Activated B cell treated with CpG ODN at 0.5 μM for 24 hours (primary cell): ENCODE results near the gene CCDC124. TPM values are rescaled to one million over a fixed set of nuclear protein-coding genes. Genes with fewer than 3 reads are reported as not detected.
"Not testable (repeated sequence)": the region's sequence is repeated elsewhere in the genome, so short reads cannot be mapped to it uniquely, and the experiment has no call there.

ENCODE experiments used
- ATAC-seq: fragments of 200-7000 bp; cut with Tn5 transposase; one replicate; pipeline ENCODE4 v1.10.0; 2021; ENCODE audit warnings: low read depth, mild to moderate bottlenecking, moderate library complexity
- CTCF ChIA-PET: fragments of 350-600 bp; sonication (Branson Sonifier 250); formaldehyde crosslinking; loops from one replicate; lab custom pipeline; 2021; ENCODE audit warnings: antibody characterized with exemption; lab: Charles Lee
- POLR2A ChIA-PET: fragments of 350-600 bp; sonication (Branson Sonifier 250); formaldehyde crosslinking; loops from one replicate; lab custom pipeline; 2021; ENCODE audit warnings: antibody characterized with exemption; lab: Charles Lee
- DNase-seq: peaks from one replicate; pipeline ENCODE4 v3.0.0; 2022
- H3K27ac Mint-ChIP-seq: one replicate; pipeline ENCODE4 v1.8.0; 2020; ENCODE audit warnings: mixed read lengths
- H3K27me3 Mint-ChIP-seq: one replicate; pipeline ENCODE4 v1.8.0; 2021; ENCODE audit warnings: mixed read lengths
- H3K36me3 Mint-ChIP-seq: one replicate; pipeline ENCODE4 v1.8.0; 2021; ENCODE audit warnings: low read depth, mixed read lengths
- H3K4me1 Mint-ChIP-seq: one replicate; pipeline ENCODE4 v1.8.0; 2021; ENCODE audit warnings: mixed read lengths
- H3K4me3 Mint-ChIP-seq: one replicate; pipeline ENCODE4 v1.8.0; 2020; ENCODE audit warnings: mild to moderate bottlenecking, mixed read lengths
- H3K9me3 Mint-ChIP-seq: one replicate; pipeline ENCODE4 v1.8.0; 2020; ENCODE audit warnings: mixed read lengths
- CTCF ChIP-seq: fragments of 200-600 bp; IDR thresholded peaks from one replicate; pipeline ENCODE4 v1.8.0; 2022; ENCODE audit warnings: antibody characterized with exemption, mild to moderate bottlenecking
- intact Hi-C: fragments of 100-400 bp; cut with micrococcal nuclease; formaldehyde crosslinking; loops from one replicate; pipeline ENCODE4 v1.15.1; 2024
- total RNA-seq: library from RNA; stranded (reverse); gene quantifications from 2 replicates; pipeline ENCODE4 v1.2.3, GENCODE V29; 2022

The CCDC124 gene
- total RNA-seq, 1 donor from 2014 or later = 49.9 TPM

GRCh38 chr19:17985037-17985818 is 52.4 kb downstream of the CCDC124 start:
- Mint-ChIP-seq H3K9me3 (no peaks in the 10 kb centered on the region), H3K4me3 (no peak overlapping the region), H3K36me3 (no peaks in the 10 kb centered on the region), H3K27ac (no peak overlapping the region), H3K4me1 (peaks cover 8% of the 10 kb centered on the region), H3K27me3 (peaks cover 2% of the 10 kb centered on the region)
- ChIA-PET POLR2A (no interaction called here), CTCF (interaction anchor here (0.7 kb wide), 1 partner anchor 47 kb away, joined by 3 read pairs; no protein-coding TSS in a partner anchor)
- TF ChIP-seq CTCF = no peak
- intact Hi-C loops = no loop called here
- DNase-seq = no peak
- ATAC-seq = no peak

- H3K9me3 Mint-ChIP-seq, ATAC-seq, CTCF ChIA-PET, H3K36me3 Mint-ChIP-seq, H3K4me1 Mint-ChIP-seq, H3K27ac Mint-ChIP-seq, H3K4me3 Mint-ChIP-seq, H3K27me3 Mint-ChIP-seq, intact Hi-C loops, DNase-seq: not testable (repeated sequence)
- POLR2A ChIA-PET = interaction anchor here (0.8 kb wide), 1 partner anchor 54 kb away, joined by 4 read pairs; the partner anchor contains the start of gene CCDC124
Measured at GRCh38 chr19:17986569-17986968, 53.8 kb downstream of the CCDC124 start.

GRCh38 chr19:17988161-17988560 is 55.3 kb downstream of the CCDC124 start:
- H3K27me3 Mint-ChIP-seq = peaks cover 2% of the 10 kb centered on the region
- H3K4me1 Mint-ChIP-seq = no peaks in the 10 kb centered on the region
- intact Hi-C loops = no loop called here
- no peak for ATAC-seq
- H3K9me3 Mint-ChIP-seq = no peaks in the 10 kb centered on the region
- no peak for DNase-seq
- ChIA-PET CTCF (no interaction called here), POLR2A (no interaction called here)
- TF ChIP-seq CTCF = no peak
- no peak overlapping the region for H3K27ac Mint-ChIP-seq
- no peak overlapping the region for H3K4me3 Mint-ChIP-seq
- H3K36me3 Mint-ChIP-seq = no peaks in the 10 kb centered on the region

- no peak for ATAC-seq
- ChIA-PET CTCF (no interaction called here), POLR2A (interaction anchor here (0.5 kb wide), 1 partner anchor 169 kb away, joined by 4 read pairs; no protein-coding TSS in a partner anchor)
- intact Hi-C loops = no loop called here
- H3K36me3 Mint-ChIP-seq = no peaks in the 10 kb centered on the region
- H3K4me1 Mint-ChIP-seq = no peaks in the 10 kb centered on the region
- peaks cover 2% of the 10 kb centered on the region for H3K27me3 Mint-ChIP-seq
- no peak overlapping the region for H3K27ac Mint-ChIP-seq
- DNase-seq = no peak
- no peaks in the 10 kb centered on the region for H3K9me3 Mint-ChIP-seq
- no peak overlapping the region for H3K4me3 Mint-ChIP-seq
- TF ChIP-seq CTCF = no peak
Measured at GRCh38 chr19:17989425-17990094, 56.7 kb downstream of the CCDC124 start.

GRCh38 chr19:17993076-17993813 is 60.4 kb downstream of the CCDC124 start:
- Mint-ChIP-seq H3K9me3 (no peaks in the 10 kb centered on the region), H3K27ac (no peak overlapping the region), H3K4me1 (peaks cover 7% of the 10 kb centered on the region), H3K36me3 (no peaks in the 10 kb centered on the region), H3K27me3 (no peaks in the 10 kb centered on the region), H3K4me3 (no peak overlapping the region)
- ChIA-PET POLR2A (interaction anchor here (0.8 to 4.4 kb wide), 3 partner anchors 55 to 134 kb away, joined by 3 to 24 read pairs (median 3); partner anchors contain the start of genes CCDC124 and RPL18A), CTCF (interaction anchor here (2.3 to 8.6 kb wide), 2 partner anchors 47 to 54 kb away, joined by 10 to 227 read pairs; no protein-coding TSS in a partner anchor)
- intact Hi-C loops = no loop called here
- no peak for TF ChIP-seq CTCF
- no peak for DNase-seq
- no peak for ATAC-seq

Other genes with a start within 250 kb of the CCDC124 start
- gene UNC13A, start 244.7 kb upstream of the CCDC124 start, total RNA-seq = 0.02 and 0.04 TPM in 2 replicates
- gene MAP1S, start 213.5 kb upstream of the CCDC124 start, total RNA-seq = 65.6 and 80.5 TPM in 2 replicates
- 81.8 and 103 TPM in 2 replicates for gene FCHO1, start 181.5 kb upstream of the CCDC124 start, total RNA-seq
- gene B3GNT3, start 137.9 kb upstream of the CCDC124 start, total RNA-seq = not detected in 2 replicates
- gene INSL3, start 111.5 kb upstream of the CCDC124 start, total RNA-seq = 3.6 and 4.1 TPM in 2 replicates
- 213 and 256 TPM in 2 replicates for gene JAK3, start 85.0 kb upstream of the CCDC124 start, total RNA-seq
- 4,113 and 4,404 TPM in 2 replicates for gene RPL18A, start 73.1 kb upstream of the CCDC124 start, total RNA-seq
- 0.09 and 0.12 TPM in 2 replicates for gene SLC5A5, start 61.1 kb upstream of the CCDC124 start, total RNA-seq
- 0.17 TPM in 1 of 2 replicates, not detected in the other for gene KCNN1, start 34.1 kb downstream of the CCDC124 start, total RNA-seq
- 147 and 168 TPM in 2 replicates for gene ARRDC2, start 75.2 kb downstream of the CCDC124 start, total RNA-seq
- 19.9 and 20.9 TPM in 2 replicates for gene IL12RB1, start 153.9 kb downstream of the CCDC124 start, total RNA-seq
- 44.3 and 48.6 TPM in 2 replicates for gene MAST3, start 164.8 kb downstream of the CCDC124 start, total RNA-seq
- gene PIK3R2, start 220.1 kb downstream of the CCDC124 start, total RNA-seq = 12.0 and 12.7 TPM in 2 replicates
- gene IFI30, start 240.8 kb downstream of the CCDC124 start, total RNA-seq = 251 and 255 TPM in 2 replicates